GM23248 (cell line): ENCODE measurements around the gene ADGB. TPM values are rescaled to one million over a fixed set of nuclear protein-coding genes. Genes with fewer than 3 reads are reported as not detected.

ENCODE experiments used
- DNase-seq: peaks from one replicate; pipeline ENCODE4 v3.0.0-alpha.2; 2015
- H2AFZ ChIP-seq: fragments of 200-600 bp; sonication (generic); 2 replicates; pipeline ENCODE4 v1.6.1; 2016; ENCODE audit warnings: antibody characterized with exemption
- H3F3A ChIP-seq: fragments of 200-600 bp; sonication (generic); 2 replicates; pipeline ENCODE4 v1.6.1; 2016; ENCODE audit warnings: mild to moderate bottlenecking, antibody characterized with exemption, mixed run types; ENCODE audit not compliant: insufficient read depth
- H3K27ac ChIP-seq: fragments of 200-600 bp; sonication (generic); 2 replicates; pipeline ENCODE4 v1.5.1; 2016; ENCODE audit warnings: mild to moderate bottlenecking
- H3K27me3 ChIP-seq: fragments of 200-600 bp; sonication (generic); replicated peaks from 2 replicates; pipeline ENCODE4 v1.6.1; 2016; ENCODE audit warnings: mild to moderate bottlenecking; ENCODE audit not compliant: insufficient read depth
- H3K36me3 ChIP-seq: fragments of 200-600 bp; sonication (generic); 2 replicates; pipeline ENCODE4 v1.6.1; 2016; ENCODE audit warnings: low read depth, mild to moderate bottlenecking
- H3K4me1 ChIP-seq: fragments of 200-600 bp; sonication (generic); 2 replicates; pipeline ENCODE4 v1.6.1; 2016; ENCODE audit warnings: mild to moderate bottlenecking; ENCODE audit not compliant: insufficient read depth
- H3K4me2 ChIP-seq: fragments of 200-600 bp; sonication (generic); one replicate; pipeline ENCODE4 v1.6.1; 2016; ENCODE audit warnings: mild to moderate bottlenecking; ENCODE audit not compliant: unreplicated experiment
- H3K4me3 ChIP-seq: fragments of 200-600 bp; sonication (generic); 2 replicates; pipeline ENCODE4 v1.5.1; 2016; ENCODE audit warnings: mild to moderate bottlenecking
- H3K79me2 ChIP-seq: fragments of 200-600 bp; sonication (generic); 2 replicates; pipeline ENCODE4 v1.6.1; 2016; ENCODE audit warnings: mild to moderate bottlenecking; ENCODE audit not compliant: insufficient read depth
- H3K9ac ChIP-seq: fragments of 200-600 bp; sonication (generic); 2 replicates; pipeline ENCODE4 v1.6.1; 2016; ENCODE audit warnings: mild to moderate bottlenecking
- H3K9me2 ChIP-seq: fragments of 200-600 bp; sonication (generic); 2 replicates; pipeline ENCODE4 v1.6.1; 2016; ENCODE audit warnings: mixed run types, mild to moderate bottlenecking, moderate library complexity; ENCODE audit not compliant: insufficient read depth
- H3K9me3 ChIP-seq: fragments of 200-600 bp; sonication (generic); one replicate; pipeline ENCODE4 v1.6.1; 2017; ENCODE audit warnings: low read depth
- H4K20me1 ChIP-seq: fragments of 200-600 bp; sonication (generic); 2 replicates; pipeline ENCODE4 v1.6.0; 2016; ENCODE audit not compliant: insufficient read depth
- EZH2 ChIP-seq: fragments of 200-600 bp; sonication (generic); IDR thresholded peaks from 2 replicates; pipeline ENCODE4 v1.6.1; 2018; ENCODE audit warnings: antibody characterized with exemption, mild to moderate bottlenecking; ENCODE audit not compliant: insufficient read depth, poor library complexity, severe bottlenecking
- EZH2phosphoT487 ChIP-seq: fragments of 200-600 bp; sonication (generic); IDR thresholded peaks from 2 replicates; pipeline ENCODE4 v1.6.1; 2018; ENCODE audit warnings: antibody characterized with exemption, moderate library complexity, mild to moderate bottlenecking, low read depth; ENCODE audit not compliant: insufficient read depth
- WGBS, 2 experiments: methylation state at CpG; one replicate each; pipeline ENCODE4 v1.1.6; 2015 to 2017; ENCODE audit warnings: low lambda C conversion rate in 2 of 2, low coverage in 1 of 2; ENCODE audit errors: missing lambda C conversion rate in 2 of 2; 5-methylcytosine and 5-hydroxymethylcytosine counted together
- in situ Hi-C: fragments of 300-500 bp; cut with MboI; formaldehyde crosslinking; loops from 2 replicates; pipeline ENCODE4 v1.15.0; 2020
- polyA plus RNA-seq: library from polyadenylated mRNA; unstranded; fragments of >200 nt; fragmentation: Nextera tagmentation; extraction: Ambion mirVana; gene quantifications from 2 replicates; pipeline ENCODE4 v1.2.1, GENCODE V29; 2016
- total RNA-seq: library from RNA; depleted of rRNA; stranded (reverse); fragments of >200 nt; shearing (Covaris generic); gene quantifications from 2 replicates; pipeline ENCODE4 v1.2.3, GENCODE V29; 2014

Gene ADGB
- total and polyA plus RNA-seq, 2 experiments from 2014 or later: not detected

- no peak for DNase-seq
- Histone ChIP-seq H3K27me3 (no peaks in the 10 kb centered on the region), H3K4me3 (no peak overlapping the region), H3K9me2 (no peaks in the 10 kb centered on the region), H3K36me3 (no peaks in the 10 kb centered on the region), H4K20me1 (no peaks in the 10 kb centered on the region), H3K4me1 (no peaks in the 10 kb centered on the region), H2AFZ (no peak overlapping the region), H3K4me2 (no peak overlapping the region), H3F3A (no peaks in the 10 kb centered on the region), H3K79me2 (no peaks in the 10 kb centered on the region), H3K27ac (no peak overlapping the region), H3K9ac (no peak overlapping the region), H3K9me3 (no peaks in the 10 kb centered on the region)
- WGBS, 2 experiments: 0 to 3% methylated on average over 1 of the region's 1 CpG
- in situ Hi-C loops: no loop called here
- TF ChIP-seq EZH2: no peak
- TF ChIP-seq EZH2phosphoT487: no peak
Observed at GRCh38 chr6:146581968-146582367, 16.8 kb upstream of the ADGB start.

DNA sequence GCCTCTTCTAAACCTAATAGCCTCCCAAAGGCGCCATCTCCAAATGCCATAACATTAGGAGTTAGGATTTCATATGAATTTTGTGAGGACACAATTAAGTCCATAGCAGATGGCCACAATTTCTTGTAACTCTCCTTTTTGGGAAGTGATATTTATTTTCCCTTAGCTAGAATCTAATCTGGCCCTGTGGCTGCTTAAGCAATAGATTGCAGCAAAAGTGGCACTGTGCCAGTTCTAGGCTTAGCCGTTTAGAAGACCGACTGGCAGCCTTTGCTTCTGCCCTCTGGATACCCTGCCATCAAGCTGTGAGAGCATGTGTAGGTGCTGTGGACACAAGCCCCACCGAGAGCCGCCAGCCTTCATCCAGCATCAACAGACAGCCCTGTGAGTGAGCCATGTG, 15.9 kb upstream of the ADGB start:
- H3F3A ChIP-seq: no peaks in the 10 kb centered on the region
- H3K27ac ChIP-seq: no peak overlapping the region
- no peak overlapping the region for H3K9ac ChIP-seq
- no peaks in the 10 kb centered on the region for H3K9me2 ChIP-seq
- in situ Hi-C loops: no loop called here
- no peaks in the 10 kb centered on the region for H4K20me1 ChIP-seq
- no peaks in the 10 kb centered on the region for H3K36me3 ChIP-seq
- no peaks in the 10 kb centered on the region for H3K4me1 ChIP-seq
- no peaks in the 10 kb centered on the region for H3K27me3 ChIP-seq
- DNase-seq: peak; percentile 20
- no peak overlapping the region for H2AFZ ChIP-seq
- H3K9me3 ChIP-seq: no peaks in the 10 kb centered on the region
- 28 to 34% methylated on average over 5 of the region's 5 CpGs for WGBS, 2 experiments
- TF ChIP-seq EZH2: no peak
- TF ChIP-seq EZH2phosphoT487: no peak
- H3K4me3 ChIP-seq: no peak overlapping the region
- H3K79me2 ChIP-seq: no peaks in the 10 kb centered on the region
- H3K4me2 ChIP-seq: no peak overlapping the region

DNA sequence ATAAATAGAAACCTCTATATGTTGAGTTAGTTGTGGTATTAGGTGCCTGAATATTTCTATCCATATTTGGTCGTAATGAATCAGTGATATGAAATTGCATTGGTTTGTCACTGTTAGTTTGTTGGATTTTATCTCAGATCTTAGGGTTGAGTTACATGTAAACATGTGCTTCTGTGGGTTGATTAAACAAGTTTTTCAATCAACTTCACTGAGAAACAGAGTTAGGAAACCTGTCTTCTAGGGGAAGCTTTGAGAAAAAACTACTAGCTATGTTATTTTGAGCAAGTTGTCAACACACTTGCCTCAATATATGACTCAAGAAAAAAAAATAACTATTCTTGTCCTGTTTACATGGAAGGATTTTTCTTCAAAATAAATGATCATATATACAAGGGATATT, 14.8 kb upstream of the ADGB start:
- no peaks in the 10 kb centered on the region for H3K79me2 ChIP-seq
- H4K20me1 ChIP-seq: no peaks in the 10 kb centered on the region
- no peaks in the 10 kb centered on the region for H3K4me1 ChIP-seq
- H3K4me3 ChIP-seq: no peak overlapping the region
- WGBS, 2 experiments: 23 to 30% methylated on average over 1 of the region's 1 CpG
- H3K36me3 ChIP-seq: no peaks in the 10 kb centered on the region
- H3K9me2 ChIP-seq: no peaks in the 10 kb centered on the region
- H3K9me3 ChIP-seq: no peaks in the 10 kb centered on the region
- in situ Hi-C loops: no loop called here
- no peak overlapping the region for H3K27ac ChIP-seq
- TF ChIP-seq EZH2phosphoT487 (no peak), EZH2 (no peak)
- no peak overlapping the region for H3K9ac ChIP-seq
- H3K27me3 ChIP-seq: no peaks in the 10 kb centered on the region; the same call in 1 of the 2 replicates
- no peak overlapping the region for H3K4me2 ChIP-seq
- H2AFZ ChIP-seq: no peak overlapping the region
- H3F3A ChIP-seq: no peaks in the 10 kb centered on the region
- DNase-seq: no peak

- in situ Hi-C loops: no loop called here
- H2AFZ ChIP-seq: no peak overlapping the region
- H3K27me3 ChIP-seq: no peaks in the 10 kb centered on the region; the same call in 1 of the 2 replicates
- DNase-seq: no peak
- H3K4me3 ChIP-seq: no peak overlapping the region
- no peaks in the 10 kb centered on the region for H3K4me1 ChIP-seq
- no peaks in the 10 kb centered on the region for H3K9me2 ChIP-seq
- H3K27ac ChIP-seq: no peak overlapping the region
- H3K79me2 ChIP-seq: no peaks in the 10 kb centered on the region
- WGBS, 2 experiments: 0% methylated on average over 1 of the region's 1 CpG; no CpG with 5 or more reads in 1 of the 2 experiments
- TF ChIP-seq EZH2phosphoT487 (no peak), EZH2 (no peak)
- H3K36me3 ChIP-seq: no peaks in the 10 kb centered on the region
- no peaks in the 10 kb centered on the region for H3K9me3 ChIP-seq
- no peaks in the 10 kb centered on the region for H3F3A ChIP-seq
- no peak overlapping the region for H3K4me2 ChIP-seq
- no peaks in the 10 kb centered on the region for H4K20me1 ChIP-seq
- H3K9ac ChIP-seq: no peak overlapping the region
Observed at GRCh38 chr6:146587459-146587858, 11.3 kb upstream of the ADGB start.

- WGBS, 2 experiments: 53 to 64% methylated on average over 1 of the region's 1 CpG
- Histone ChIP-seq H3K27me3 (no peaks in the 10 kb centered on the region; the same call in 1 of the 2 replicates), H3K27ac (no peak overlapping the region), H4K20me1 (no peaks in the 10 kb centered on the region), H3K4me1 (no peaks in the 10 kb centered on the region), H3F3A (no peaks in the 10 kb centered on the region), H3K4me3 (no peak overlapping the region), H3K9me2 (no peaks in the 10 kb centered on the region), H2AFZ (no peak overlapping the region), H3K9me3 (no peaks in the 10 kb centered on the region), H3K79me2 (no peaks in the 10 kb centered on the region), H3K4me2 (no peak overlapping the region), H3K36me3 (no peaks in the 10 kb centered on the region), H3K9ac (no peak overlapping the region)
- TF ChIP-seq EZH2 (no peak), EZH2phosphoT487 (no peak)
- in situ Hi-C loops: no loop called here
- no peak for DNase-seq
Observed at GRCh38 chr6:146590492-146590891, 8.3 kb upstream of the ADGB start.
